ENCODE results near the gene COL2A1.

DNA sequence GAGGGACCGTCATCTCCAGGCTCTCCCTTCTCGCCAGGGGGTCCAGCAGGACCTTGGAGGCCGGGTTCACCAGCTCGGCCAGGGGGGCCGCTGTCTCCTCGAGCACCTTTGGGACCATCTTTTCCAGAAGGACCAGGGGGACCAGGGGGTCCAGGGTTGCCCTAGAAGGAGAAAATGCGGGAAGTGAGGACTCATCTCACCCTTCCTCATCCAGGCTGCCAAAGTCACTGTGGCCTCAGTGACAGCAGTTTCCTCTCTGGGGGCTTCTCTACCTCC lies 25.7 kb downstream of the COL2A1 start:
- TF ChIP-seq POLR2A (IDR thresholded peaks at IDR 0.05) = no peak
- TF ChIP-seq, protein P1, sequence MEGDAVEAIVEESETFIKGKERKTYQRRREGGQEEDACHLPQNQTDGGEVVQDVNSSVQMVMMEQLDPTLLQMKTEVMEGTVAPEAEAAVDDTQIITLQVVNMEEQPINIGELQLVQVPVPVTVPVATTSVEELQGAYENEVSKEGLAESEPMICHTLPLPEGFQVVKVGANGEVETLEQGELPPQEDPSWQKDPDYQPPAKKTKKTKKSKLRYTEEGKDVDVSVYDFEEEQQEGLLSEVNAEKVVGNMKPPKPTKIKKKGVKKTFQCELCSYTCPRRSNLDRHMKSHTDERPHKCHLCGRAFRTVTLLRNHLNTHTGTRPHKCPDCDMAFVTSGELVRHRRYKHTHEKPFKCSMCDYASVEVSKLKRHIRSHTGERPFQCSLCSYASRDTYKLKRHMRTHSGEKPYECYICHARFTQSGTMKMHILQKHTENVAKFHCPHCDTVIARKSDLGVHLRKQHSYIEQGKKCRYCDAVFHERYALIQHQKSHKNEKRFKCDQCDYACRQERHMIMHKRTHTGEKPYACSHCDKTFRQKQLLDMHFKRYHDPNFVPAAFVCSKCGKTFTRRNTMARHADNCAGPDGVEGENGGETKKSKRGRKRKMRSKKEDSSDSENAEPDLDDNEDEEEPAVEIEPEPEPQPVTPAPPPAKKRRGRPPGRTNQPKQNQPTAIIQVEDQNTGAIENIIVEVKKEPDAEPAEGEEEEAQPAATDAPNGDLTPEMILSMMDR (IDR thresholded peaks at IDR 0.05) = no peak
